ENCODE measurements around the gene EXOC3L4. TPM values are rescaled to one million over a fixed set of nuclear protein-coding genes. Genes with fewer than 3 reads are reported as not detected.

The EXOC3L4 gene
- total RNA-seq, 1 experiment from 2014 or later = 1.4 TPM

DNA sequence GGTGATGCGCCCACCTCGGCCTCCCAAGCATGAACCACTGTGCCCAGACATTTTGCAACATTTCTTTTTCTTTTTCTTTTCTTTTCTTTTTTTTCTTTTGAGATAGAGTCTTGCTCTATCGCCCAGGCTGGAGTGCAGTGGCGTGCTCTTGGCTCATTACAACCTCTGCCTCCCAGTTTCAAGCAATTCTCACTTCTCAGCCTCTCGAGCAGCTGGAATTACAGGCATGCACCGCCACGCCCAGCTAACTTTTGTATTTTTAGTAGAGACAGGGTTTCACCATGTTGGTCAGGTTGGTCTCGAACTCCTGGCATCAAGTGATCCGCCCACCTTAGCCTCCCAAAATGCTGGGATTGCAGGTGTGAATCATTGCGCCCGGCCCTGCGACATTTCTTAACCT lies 29.5 kb upstream of the EXOC3L4 start:
- Histone ChIP-seq H3K4me3 (ENCODE audit: low read length) (no peak overlapping the region), H3F3A (ENCODE audit: low read length, unreplicated experiment) (no peaks in the 10 kb centered on the region), H3K9ac (ENCODE audit: low read length) (no peak overlapping the region), H3K79me2 (ENCODE audit: low read length) (0 out of 2 replicates have a peak, but pooled peaks cover 4% of the 10 kb centered on the region), H3K9me3 (ENCODE audit: low read length) (no peaks in the 10 kb centered on the region), H3K4me1 (ENCODE audit: insufficient read depth, low read length) (peaks cover 24% of the 10 kb centered on the region), H3K27ac (ENCODE audit: low read length) (no peak overlapping the region), H3K4me2 (ENCODE audit: low read length) (no peak overlapping the region), H3K36me3 (ENCODE audit: low read depth, low read length) (no peaks in the 10 kb centered on the region), H4K20me1 (ENCODE audit: low read length) (no peaks in the 10 kb centered on the region), H2AFZ (ENCODE audit: low read length) (no peak overlapping the region), H3K9me2 (replicated peaks; ENCODE audit: low read length) (no peaks in the 10 kb centered on the region), H3K27me3 (ENCODE audit: low read length) (no peaks in the 10 kb centered on the region)
- intact Hi-C loops (cut with micrococcal nuclease) = no loop called here
- ChIA-PET POLR2A (ENCODE audit: unreplicated experiment) (no interaction called here), CTCF (no interaction called here)
- ATAC-seq = no peak
- BruUV-seq (replicated peaks) = no TSS peak
- no peak for DNase-seq
- TF ChIP-seq, protein P1, sequence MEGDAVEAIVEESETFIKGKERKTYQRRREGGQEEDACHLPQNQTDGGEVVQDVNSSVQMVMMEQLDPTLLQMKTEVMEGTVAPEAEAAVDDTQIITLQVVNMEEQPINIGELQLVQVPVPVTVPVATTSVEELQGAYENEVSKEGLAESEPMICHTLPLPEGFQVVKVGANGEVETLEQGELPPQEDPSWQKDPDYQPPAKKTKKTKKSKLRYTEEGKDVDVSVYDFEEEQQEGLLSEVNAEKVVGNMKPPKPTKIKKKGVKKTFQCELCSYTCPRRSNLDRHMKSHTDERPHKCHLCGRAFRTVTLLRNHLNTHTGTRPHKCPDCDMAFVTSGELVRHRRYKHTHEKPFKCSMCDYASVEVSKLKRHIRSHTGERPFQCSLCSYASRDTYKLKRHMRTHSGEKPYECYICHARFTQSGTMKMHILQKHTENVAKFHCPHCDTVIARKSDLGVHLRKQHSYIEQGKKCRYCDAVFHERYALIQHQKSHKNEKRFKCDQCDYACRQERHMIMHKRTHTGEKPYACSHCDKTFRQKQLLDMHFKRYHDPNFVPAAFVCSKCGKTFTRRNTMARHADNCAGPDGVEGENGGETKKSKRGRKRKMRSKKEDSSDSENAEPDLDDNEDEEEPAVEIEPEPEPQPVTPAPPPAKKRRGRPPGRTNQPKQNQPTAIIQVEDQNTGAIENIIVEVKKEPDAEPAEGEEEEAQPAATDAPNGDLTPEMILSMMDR (conservative IDR thresholded peaks at IDR 0.05; ENCODE audit: low read depth, low read length) = no peak
- TF ChIP-seq EZH2 (IDR thresholded peaks at IDR 0.05; ENCODE audit: low read length, unreplicated experiment) = no peak
- no peak for TF ChIP-seq EZH2phosphoT487 (IDR thresholded peaks at IDR 0.05; ENCODE audit: borderline replicate concordance, low read length)

DNA sequence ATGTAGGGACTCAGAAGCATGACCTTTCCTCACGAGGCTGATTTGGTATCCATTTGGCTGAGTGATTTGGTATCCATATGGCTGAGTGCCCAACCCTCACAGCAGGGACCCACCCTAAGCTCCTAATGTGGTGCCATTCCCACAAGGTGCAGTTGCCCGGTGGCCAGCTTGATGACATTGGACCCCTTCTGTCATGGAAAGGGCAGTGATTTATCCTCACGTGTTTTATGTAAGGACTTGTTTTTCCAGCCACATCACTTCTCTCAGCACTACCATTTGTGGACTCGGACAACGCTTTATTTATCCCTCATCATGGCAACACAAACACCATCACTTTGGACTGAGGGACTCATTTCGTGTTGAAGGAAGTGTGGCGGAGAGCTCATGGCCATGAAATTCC lies 28.7 kb upstream of the EXOC3L4 start:
- Histone ChIP-seq H3K27ac (ENCODE audit: low read length) (no peak overlapping the region), H3K79me2 (ENCODE audit: low read length) (no peaks in the 10 kb centered on the region), H3K9me2 (replicated peaks; ENCODE audit: low read length) (no peaks in the 10 kb centered on the region), H3K9me3 (ENCODE audit: low read length) (no peaks in the 10 kb centered on the region), H3K4me1 (ENCODE audit: insufficient read depth, low read length) (peaks cover 24% of the 10 kb centered on the region), H3K36me3 (ENCODE audit: low read depth, low read length) (no peaks in the 10 kb centered on the region), H4K20me1 (ENCODE audit: low read length) (no peaks in the 10 kb centered on the region), H3K27me3 (ENCODE audit: low read length) (no peaks in the 10 kb centered on the region), H3F3A (ENCODE audit: low read length, unreplicated experiment) (no peaks in the 10 kb centered on the region), H3K4me3 (ENCODE audit: low read length) (no peak overlapping the region), H2AFZ (ENCODE audit: low read length) (no peak overlapping the region), H3K4me2 (ENCODE audit: low read length) (no peak overlapping the region), H3K9ac (ENCODE audit: low read length) (no peak overlapping the region)
- no peak for ATAC-seq
- no TSS peak for BruUV-seq (replicated peaks)
- DNase-seq = no peak
- intact Hi-C loops (cut with micrococcal nuclease) = no loop called here
- ChIA-PET POLR2A (ENCODE audit: unreplicated experiment) (no interaction called here), CTCF (no interaction called here)
- TF ChIP-seq EZH2 (IDR thresholded peaks at IDR 0.05; ENCODE audit: low read length, unreplicated experiment) (no peak), EZH2phosphoT487 (IDR thresholded peaks at IDR 0.05; ENCODE audit: borderline replicate concordance, low read length) (no peak)
- TF ChIP-seq, protein P1 (conservative IDR thresholded peaks at IDR 0.05; ENCODE audit: low read depth, low read length) = no peak

DNA sequence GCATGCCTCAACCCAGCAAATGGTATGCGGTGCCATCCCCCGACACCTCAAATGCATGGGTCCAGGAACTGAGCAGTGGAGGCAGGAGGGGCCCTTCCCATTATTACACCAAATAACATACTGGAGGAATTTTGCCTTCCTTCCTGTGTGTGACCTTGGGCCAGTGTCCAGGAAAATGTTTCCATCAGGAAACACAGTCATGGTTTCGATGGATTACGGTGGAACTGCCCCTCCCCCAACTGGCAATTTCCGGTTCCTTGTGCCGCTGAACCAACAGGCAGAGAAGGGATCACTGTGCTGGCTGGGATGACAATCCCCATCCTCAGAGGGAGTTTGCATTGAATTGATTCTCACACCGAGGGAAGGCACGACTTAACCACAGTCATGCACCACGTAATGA lies 28.1 kb upstream of the EXOC3L4 start:
- no TSS peak for BruUV-seq (replicated peaks)

More for the DNA sequence above, 28.1 kb upstream of the EXOC3L4 start:
- Histone ChIP-seq H2AFZ (ENCODE audit: low read length) (no peak overlapping the region), H3K79me2 (ENCODE audit: low read length) (no peaks in the 10 kb centered on the region), H3K4me2 (ENCODE audit: low read length) (no peak overlapping the region), H3F3A (ENCODE audit: low read length, unreplicated experiment) (no peaks in the 10 kb centered on the region), H3K4me1 (ENCODE audit: insufficient read depth, low read length) (peaks cover 29% of the 10 kb centered on the region), H3K9me2 (replicated peaks; ENCODE audit: low read length) (no peaks in the 10 kb centered on the region), H3K9ac (ENCODE audit: low read length) (no peak overlapping the region), H3K4me3 (ENCODE audit: low read length) (no peak overlapping the region), H3K9me3 (ENCODE audit: low read length) (no peaks in the 10 kb centered on the region), H4K20me1 (ENCODE audit: low read length) (no peaks in the 10 kb centered on the region), H3K36me3 (ENCODE audit: low read depth, low read length) (no peaks in the 10 kb centered on the region), H3K27me3 (ENCODE audit: low read length) (no peaks in the 10 kb centered on the region), H3K27ac (ENCODE audit: low read length) (peak overlapping the region; percentile 80)
- DNase-seq (peak; percentile 24), ATAC-seq (no peak)
- POLR2A ChIA-PET (ENCODE audit: unreplicated experiment) = no interaction called here
- CTCF ChIA-PET = no interaction called here
- intact Hi-C loops (cut with micrococcal nuclease) = no loop called here
- TF ChIP-seq EZH2phosphoT487 (IDR thresholded peaks at IDR 0.05; ENCODE audit: borderline replicate concordance, low read length) = no peak
- TF ChIP-seq, protein P1 (conservative IDR thresholded peaks at IDR 0.05; ENCODE audit: low read depth, low read length) = no peak
- no peak for TF ChIP-seq EZH2 (IDR thresholded peaks at IDR 0.05; ENCODE audit: low read length, unreplicated experiment)
